ENCODE results near the gene GFOD1. TPM values are rescaled to one million over a fixed set of nuclear protein-coding genes. Genes with fewer than 3 reads are reported as not detected.
"Not testable (repeated sequence)": the region's sequence is repeated elsewhere in the genome, so short reads cannot be mapped to it uniquely, and the experiment has no call there.

GFOD1 gene
- total RNA-seq, 6 experiments from 2014 or later, result 2.3 to 4.7 (median 2.9) TPM

- Mint-ChIP-seq H3K27ac (no peak overlapping the region), H3K27me3 (ENCODE audit: insufficient read depth) (peaks cover 5% of the 10 kb centered on the region), H3K4me1 (ENCODE audit: low read depth) (peaks cover 18% of the 10 kb centered on the region), H3K4me3 (peak overlapping the region; percentile 50; the same call in 1 of the 2 replicates), H3K9me3 (no peaks in the 10 kb centered on the region), H3K36me3 (ENCODE audit: low read depth) (no peaks in the 10 kb centered on the region; the same call in 1 of the 2 replicates)
- TF ChIP-seq CTCF (IDR thresholded peaks at IDR 0.05), result no peak
- no peak for DNase-seq
Observed at GRCh38 chr6:13445005-13445743, 42.2 kb downstream of the GFOD1 start.

DNA sequence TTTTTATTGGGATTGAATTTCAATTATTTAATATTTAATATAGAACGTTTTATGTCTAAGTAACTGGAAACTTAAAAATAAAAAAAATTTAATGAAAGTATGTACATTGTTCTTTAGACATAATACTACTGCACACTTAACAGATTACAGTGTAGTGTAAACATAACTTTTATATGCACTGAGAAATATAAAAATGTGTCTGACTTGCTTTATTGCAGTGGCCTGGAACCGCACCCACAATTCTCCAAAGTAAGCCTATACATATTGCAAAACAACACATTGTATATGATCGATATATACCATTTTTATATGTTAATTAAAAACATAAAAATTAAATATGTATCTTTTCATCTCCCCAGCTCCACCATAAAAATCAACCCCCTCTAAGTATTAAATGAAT lies 42.8 kb downstream of the GFOD1 start:
- no peak overlapping the region for H3K27ac Mint-ChIP-seq
- DNase-seq, result no peak
- H3K4me3 Mint-ChIP-seq, result peak overlapping the region; percentile 50; the same call in 1 of the 2 replicates
- H3K9me3 Mint-ChIP-seq, result no peaks in the 10 kb centered on the region
- H3K36me3 Mint-ChIP-seq (ENCODE audit: low read depth), result no peaks in the 10 kb centered on the region
- H3K4me1 Mint-ChIP-seq (ENCODE audit: low read depth), result peaks cover 18% of the 10 kb centered on the region
- no peak for TF ChIP-seq CTCF (IDR thresholded peaks at IDR 0.05)
- peaks cover 5% of the 10 kb centered on the region for H3K27me3 Mint-ChIP-seq (ENCODE audit: insufficient read depth)

GRCh38 chr6:13443978-13444377 lies 43.4 kb downstream of the GFOD1 start:
- H3K27ac Mint-ChIP-seq, H3K4me3 Mint-ChIP-seq, H3K9me3 Mint-ChIP-seq: not testable (repeated sequence)

GRCh38 chr6:13441778-13442177 lies 45.6 kb downstream of the GFOD1 start:
- no peak for TF ChIP-seq CTCF (IDR thresholded peaks at IDR 0.05)
- no peaks in the 10 kb centered on the region for H3K36me3 Mint-ChIP-seq (ENCODE audit: low read depth)
- H3K4me3 Mint-ChIP-seq, result no peak overlapping the region
- H3K4me1 Mint-ChIP-seq (ENCODE audit: low read depth), result peaks cover 31% of the 10 kb centered on the region
- H3K9me3 Mint-ChIP-seq, result no peaks in the 10 kb centered on the region
- no peak for DNase-seq
- no peak overlapping the region for H3K27ac Mint-ChIP-seq
- H3K27me3 Mint-ChIP-seq (ENCODE audit: insufficient read depth), result no peaks in the 10 kb centered on the region

More at GRCh38 chr6:13443978-13444377, 43.4 kb downstream of the GFOD1 start:
- H3K4me1 Mint-ChIP-seq (ENCODE audit: low read depth), result peaks cover 18% of the 10 kb centered on the region
- H3K36me3 Mint-ChIP-seq (ENCODE audit: low read depth); H3K27me3 Mint-ChIP-seq (ENCODE audit: insufficient read depth); DNase-seq: not testable (repeated sequence)

GRCh38 chr6:13439644-13440043 lies 47.8 kb downstream of the GFOD1 start:
- no peaks in the 10 kb centered on the region for H3K27me3 Mint-ChIP-seq (ENCODE audit: insufficient read depth)
- TF ChIP-seq CTCF (IDR thresholded peaks at IDR 0.05), result no peak
- no peak overlapping the region for H3K27ac Mint-ChIP-seq
- DNase-seq, result peak; percentile 5
- peaks cover 23% of the 10 kb centered on the region for H3K4me1 Mint-ChIP-seq (ENCODE audit: low read depth)
- no peak overlapping the region for H3K4me3 Mint-ChIP-seq
- H3K36me3 Mint-ChIP-seq (ENCODE audit: low read depth), result no peaks in the 10 kb centered on the region
- H3K9me3 Mint-ChIP-seq, result no peaks in the 10 kb centered on the region

GRCh38 chr6:13438126-13438525 lies 49.3 kb downstream of the GFOD1 start:
- no peak for TF ChIP-seq CTCF (IDR thresholded peaks at IDR 0.05)
- H3K4me1 Mint-ChIP-seq (ENCODE audit: low read depth), result peaks cover 23% of the 10 kb centered on the region
- no peak for DNase-seq
- no peak overlapping the region for H3K27ac Mint-ChIP-seq
- H3K9me3 Mint-ChIP-seq, result no peaks in the 10 kb centered on the region
- no peaks in the 10 kb centered on the region for H3K36me3 Mint-ChIP-seq (ENCODE audit: low read depth)
- no peaks in the 10 kb centered on the region; the same call in 1 of the 2 replicates for H3K27me3 Mint-ChIP-seq (ENCODE audit: insufficient read depth)
- H3K4me3 Mint-ChIP-seq, result no peak overlapping the region
